Mucosa of rectum (tissue), 2 donors: ENCODE measurements around the gene NPEPL1.

ENCODE experiments used
- H3K27ac ChIP-seq, 2 donors: one replicate each; pipeline ENCODE4 v1.7.0; 2013; ENCODE audit warnings: inconsistent platforms in 2 of 2, low read depth in 2 of 2, low read length in 2 of 2
- H3K27me3 ChIP-seq, 2 donors: one replicate each; pipeline ENCODE4 v1.7.0; 2013; ENCODE audit warnings: low read length in 2 of 2; ENCODE audit not compliant: control insufficient read depth in 2 of 2, insufficient read depth in 2 of 2
- H3K36me3 ChIP-seq, 2 donors: one replicate each; pipeline ENCODE4 v1.7.0; 2013; ENCODE audit warnings: low read length in 2 of 2; ENCODE audit not compliant: control insufficient read depth in 2 of 2, insufficient read depth in 2 of 2
- H3K4me1 ChIP-seq, 2 donors: one replicate each; pipeline ENCODE4 v1.7.0; 2013; ENCODE audit warnings: low read length in 2 of 2, mild to moderate bottlenecking in 1 of 2; ENCODE audit not compliant: control insufficient read depth in 2 of 2, insufficient read depth in 2 of 2
- H3K4me3 ChIP-seq, 2 donors: one replicate each; pipeline ENCODE4 v1.7.0; 2013; ENCODE audit warnings: low read length in 2 of 2
- H3K9ac ChIP-seq, 2 donors: one replicate each; pipeline ENCODE4 v1.7.0; 2013; ENCODE audit warnings: low read length in 2 of 2, low read depth in 1 of 2, mild to moderate bottlenecking in 1 of 2
- H3K9me3 ChIP-seq, 2 donors: one replicate each; pipeline ENCODE4 v1.7.0; 2013; ENCODE audit warnings: low read length in 2 of 2; ENCODE audit not compliant: control insufficient read depth in 2 of 2
- donor health status: healthy.
- donor health status: Normal muscosa, but diverticular disease.

NPEPL1 gene

GRCh38 chr20:58678806-58679205 lies 13.8 kb upstream of the NPEPL1 start:
- H3K9ac ChIP-seq, result no peak overlapping the region

GRCh38 chr20:58682656-58683531 lies 9.7 kb upstream of the NPEPL1 start:
- H3K9me3 ChIP-seq, result no peaks in the 10 kb centered on the region
- H3K36me3 ChIP-seq, result peaks cover 18 to 20% of the 10 kb centered on the region in 2 donors
- H3K27ac ChIP-seq, result no peak overlapping the region
- H3K4me3 ChIP-seq, result no peak overlapping the region
- no peaks in the 10 kb centered on the region for H3K4me1 ChIP-seq
- H3K9ac ChIP-seq, result no peak overlapping the region
- no peaks in the 10 kb centered on the region for H3K27me3 ChIP-seq

More at GRCh38 chr20:58678806-58679205, 13.8 kb upstream of the NPEPL1 start:
- H3K27me3 ChIP-seq, result no peaks in the 10 kb centered on the region
- peaks cover 44 to 50% of the 10 kb centered on the region in 2 donors for H3K36me3 ChIP-seq
- H3K4me3 ChIP-seq, result no peak overlapping the region
- no peak overlapping the region for H3K27ac ChIP-seq
- H3K9me3 ChIP-seq, result no peaks in the 10 kb centered on the region
- H3K4me1 ChIP-seq, result no peaks in the 10 kb centered on the region

- Histone ChIP-seq H3K4me1 (no peaks in the 10 kb centered on the region), H3K27ac (no peak overlapping the region), H3K9ac (no peak overlapping the region)
These were observed 8.3 kb upstream of the NPEPL1 start for GRCh38 chr20:58684291-58684690.

DNA sequence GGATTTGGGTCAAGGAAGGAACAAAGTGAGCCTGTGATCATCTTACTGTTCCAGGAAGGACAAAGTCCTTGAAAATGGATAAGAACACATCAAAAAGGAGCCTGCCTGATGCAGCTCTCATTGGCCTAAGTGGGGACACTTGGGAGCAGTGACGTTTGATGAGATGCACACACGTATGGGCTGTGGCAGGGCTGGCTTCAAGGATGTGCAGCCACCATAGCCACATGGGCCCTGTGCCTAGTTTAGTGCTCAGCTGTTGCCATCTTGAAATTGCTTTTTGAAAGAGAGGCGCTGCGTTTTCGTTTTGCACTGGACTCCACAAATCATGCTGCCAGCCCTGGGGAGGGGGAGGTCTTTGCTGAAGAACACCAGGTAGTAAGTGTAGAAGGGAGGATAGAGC lies 6.6 kb upstream of the NPEPL1 start:
- H3K4me1 ChIP-seq, result no peaks in the 10 kb centered on the region
- no peaks in the 10 kb centered on the region for H3K36me3 ChIP-seq
- no peak overlapping the region for H3K4me3 ChIP-seq
- H3K9me3 ChIP-seq, result no peaks in the 10 kb centered on the region
- no peak overlapping the region for H3K9ac ChIP-seq
- no peak overlapping the region for H3K27ac ChIP-seq
- no peaks in the 10 kb centered on the region for H3K27me3 ChIP-seq

More at GRCh38 chr20:58684291-58684690, 8.3 kb upstream of the NPEPL1 start:
- H3K27me3 ChIP-seq, result no peaks in the 10 kb centered on the region
- H3K9me3 ChIP-seq, result no peaks in the 10 kb centered on the region
- no peak overlapping the region for H3K4me3 ChIP-seq
- H3K36me3 ChIP-seq, result peaks cover 12 to 13% of the 10 kb centered on the region in 2 donors

DNA sequence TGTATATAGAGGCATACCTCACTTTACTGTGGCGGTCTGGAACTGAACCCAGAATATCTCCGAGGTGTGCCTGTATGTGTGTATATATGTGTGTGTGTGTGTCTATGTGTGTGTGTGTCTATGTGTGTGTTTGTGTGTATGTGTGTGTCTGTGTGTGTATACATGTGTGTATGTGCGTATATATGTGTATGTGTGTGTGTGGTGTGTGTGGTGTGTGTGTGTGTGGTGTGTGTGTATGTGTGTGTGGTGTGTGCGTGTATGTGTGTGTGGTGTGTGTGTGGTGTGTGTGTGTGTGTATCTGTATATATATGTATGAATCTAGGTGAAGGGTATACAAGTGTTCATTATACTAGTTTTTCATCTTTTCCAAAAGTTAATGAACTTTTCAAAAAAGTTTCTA lies 4.2 kb upstream of the NPEPL1 start:
- Histone ChIP-seq H3K4me1 (peaks cover 3 to 8% of the 10 kb centered on the region in 2 donors), H3K36me3 (no peaks in the 10 kb centered on the region), H3K9ac (no peak overlapping the region), H3K4me3 (no peak overlapping the region), H3K27ac (no peak overlapping the region), H3K27me3 (no peaks in the 10 kb centered on the region), H3K9me3 (no peaks in the 10 kb centered on the region)

DNA sequence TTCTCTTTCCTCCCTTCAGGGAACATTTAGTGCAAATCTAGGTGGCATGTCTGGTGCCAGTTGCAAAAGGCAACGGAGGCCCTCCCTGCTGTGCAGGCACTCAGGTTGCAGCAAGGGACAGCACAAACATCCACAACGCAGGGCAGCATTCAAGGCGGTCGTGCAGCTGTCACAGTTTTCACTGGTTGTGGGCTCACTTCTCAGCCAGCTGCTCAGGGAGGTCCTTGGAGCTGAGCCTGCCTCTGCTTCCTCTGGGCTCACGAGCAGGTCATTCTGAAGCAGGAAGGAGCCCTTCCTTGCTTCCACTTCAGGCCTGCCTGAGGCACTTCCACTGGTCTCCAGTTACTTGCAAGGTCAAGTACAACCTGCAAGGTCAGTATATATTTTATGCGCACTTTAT lies 3.8 kb upstream of the NPEPL1 start:
- Histone ChIP-seq H3K4me1 (peaks cover 7 to 11% of the 10 kb centered on the region in 2 donors), H3K27ac (no peak overlapping the region), H3K36me3 (no peaks in the 10 kb centered on the region), H3K9ac (no peak overlapping the region), H3K4me3 (no peak overlapping the region), H3K9me3 (no peaks in the 10 kb centered on the region), H3K27me3 (no peaks in the 10 kb centered on the region)

GRCh38 chr20:58690396-58691135 lies 2.0 kb upstream of the NPEPL1 start:
- Histone ChIP-seq H3K9me3 (no peaks in the 10 kb centered on the region), H3K9ac (no peak overlapping the region), H3K27me3 (no peaks in the 10 kb centered on the region), H3K36me3 (peaks cover 0 to 9% of the 10 kb centered on the region in 2 donors), H3K4me1 (peaks cover 8 to 19% of the 10 kb centered on the region in 2 donors), H3K4me3 (no peak overlapping the region), H3K27ac (no peak overlapping the region)

GRCh38 chr20:58691773-58692578 lies 624 bp upstream of the NPEPL1 start:
- H3K4me1 ChIP-seq, result peaks cover 8 to 19% of the 10 kb centered on the region in 2 donors
- no peaks in the 10 kb centered on the region for H3K27me3 ChIP-seq
- peak overlapping the region in 1 of 2 donors; percentile 7 for H3K4me3 ChIP-seq
- H3K9me3 ChIP-seq, result no peaks in the 10 kb centered on the region
- H3K36me3 ChIP-seq, result peaks cover 10 to 23% of the 10 kb centered on the region in 2 donors
- peak overlapping the region; percentile 68 to 78 for H3K27ac ChIP-seq
- peak overlapping the region; percentile 47 to 48 for H3K9ac ChIP-seq

DNA sequence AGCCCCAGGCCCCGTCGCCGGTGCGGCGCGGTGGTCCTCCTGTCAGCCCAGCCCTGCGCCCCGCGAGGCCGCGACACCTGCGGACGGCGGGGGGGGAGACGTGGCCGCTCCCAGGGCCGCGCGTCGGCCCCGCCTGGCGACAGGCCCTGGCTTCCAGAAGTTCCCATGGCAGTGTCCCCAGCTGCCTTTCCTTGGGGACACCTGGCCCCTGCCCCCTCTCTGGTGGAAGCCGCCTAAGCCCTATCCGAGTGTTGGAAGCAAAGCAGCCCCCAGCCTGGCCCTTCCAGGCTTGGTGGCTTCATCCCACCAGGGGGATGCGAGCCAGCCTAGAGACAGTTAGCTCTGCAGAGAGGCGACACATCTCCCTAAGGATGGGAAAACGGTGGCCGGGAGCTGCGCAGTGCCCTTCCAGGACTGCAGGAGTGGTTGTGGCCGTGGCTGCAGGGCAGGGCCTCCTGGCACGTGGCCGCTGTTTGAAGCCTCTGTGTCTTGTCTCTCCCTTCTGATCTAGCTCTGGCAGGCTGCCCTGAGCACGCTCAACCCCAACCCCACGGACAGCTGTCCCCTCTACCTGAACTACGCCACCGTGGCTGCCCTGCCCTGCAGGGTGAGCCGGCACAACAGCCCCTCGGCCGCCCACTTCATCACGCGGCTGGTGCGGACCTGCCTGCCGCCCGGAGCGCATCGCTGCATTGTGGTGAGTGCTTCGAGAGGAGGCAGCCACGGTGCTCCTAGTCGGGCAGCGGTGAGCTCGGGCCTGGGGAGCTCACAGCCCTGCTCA lies 816 bp downstream of the NPEPL1 start:
- peak overlapping the region; percentile 45 to 68 for H3K27ac ChIP-seq
- peaks cover 8 to 19% of the 10 kb centered on the region in 2 donors for H3K4me1 ChIP-seq
- H3K9me3 ChIP-seq, result no peaks in the 10 kb centered on the region
- H3K4me3 ChIP-seq, result peak overlapping the region; percentile 59 to 67
- H3K36me3 ChIP-seq, result peaks cover 12 to 28% of the 10 kb centered on the region in 2 donors
- peak overlapping the region; percentile 72 to 75 for H3K9ac ChIP-seq
- H3K27me3 ChIP-seq, result no peaks in the 10 kb centered on the region
